ENCODE results near the gene MAP3K19. TPM values are rescaled to one million over a fixed set of nuclear protein-coding genes. Genes with fewer than 3 reads are reported as not detected.

Gene MAP3K19
- total and polyA plus RNA-seq, 10 of the 15 experiments (the other 5 are each of a cell fraction or from before 2014, with no cell fraction given) = 0.05 TPM; not detected in 9

DNA sequence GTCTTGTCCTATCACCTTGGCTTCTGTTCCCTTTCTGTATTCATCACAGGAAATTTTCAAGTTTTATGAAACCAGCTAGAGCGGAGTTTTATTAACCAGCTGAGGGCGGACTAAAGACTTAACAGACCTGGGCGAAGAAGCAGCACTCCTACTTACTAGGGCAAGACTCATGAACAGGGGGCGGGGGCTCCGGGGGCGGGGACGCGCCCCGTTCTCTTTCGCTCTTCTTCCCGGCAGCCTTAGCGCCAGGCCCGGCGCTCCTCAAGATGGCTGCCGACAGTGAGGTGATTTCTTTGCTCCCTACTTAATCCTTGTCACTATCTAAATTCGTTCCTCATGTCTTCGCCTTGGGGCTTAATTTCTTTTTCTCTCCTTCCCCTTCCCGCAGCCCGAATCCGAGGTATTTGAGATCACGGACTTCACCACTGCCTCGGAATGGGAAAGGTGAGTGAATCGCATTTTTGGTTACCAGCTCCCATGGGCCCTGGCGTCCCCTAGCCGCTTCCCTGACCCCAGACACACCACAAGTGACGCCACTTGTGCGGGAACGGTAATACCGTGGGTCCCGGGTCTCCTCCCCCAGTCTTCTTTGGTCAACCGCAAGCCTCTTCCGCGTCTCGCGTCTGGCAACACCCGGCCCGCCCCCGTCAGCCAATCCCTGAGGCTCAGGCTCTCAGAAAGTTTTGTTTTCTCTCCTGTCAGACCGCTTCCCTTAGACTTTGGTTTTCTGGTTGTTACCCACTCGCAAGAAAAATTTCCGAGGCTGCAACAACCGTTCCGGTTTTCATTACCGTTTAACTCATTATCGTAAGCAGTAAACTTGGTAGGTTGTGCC, 5.0 kb upstream of the MAP3K19 start, which contains the start of gene RAB3GAP1 (continued):
- TF ChIP-seq KLF5 (IDR thresholded peaks at IDR 0.05; ENCODE audit: partially characterized antibody) (peak; percentile 60), SP1 (IDR thresholded peaks at IDR 0.05; ENCODE audit: low read depth, low read length) (peak; percentile 36), FOXM1 (IDR thresholded peaks at IDR 0.05; ENCODE audit: low read depth, low read length) (no peak), ZBTB4 (CRISPR knock-in tag; IDR thresholded peaks at IDR 0.05) (no peak), E2F8 (IDR thresholded peaks at IDR 0.05; ENCODE audit: low read depth, partially characterized antibody) (peak; percentile 31), HDAC6 (IDR thresholded peaks at IDR 0.05; ENCODE audit: unreplicated experiment) (no peak), RAD51 (IDR thresholded peaks at IDR 0.05) (no peak), ZZZ3 (IDR thresholded peaks at IDR 0.05; ENCODE audit: control insufficient read depth, insufficient read length, low read depth) (no peak), JUND (IDR thresholded peaks at IDR 0.05; ENCODE audit: low read depth, low read length) (no peak), RUNX3 (IDR thresholded peaks at IDR 0.05; ENCODE audit: low read length) (peak; percentile 96), POLR2AphosphoS5 (IDR thresholded peaks at IDR 0.05; ENCODE audit: low read length) (peak; percentile 94), SREBF2 (IDR thresholded peaks at IDR 0.05; ENCODE audit: low read length) (no peak)
- TF ChIP-seq, protein P1, sequence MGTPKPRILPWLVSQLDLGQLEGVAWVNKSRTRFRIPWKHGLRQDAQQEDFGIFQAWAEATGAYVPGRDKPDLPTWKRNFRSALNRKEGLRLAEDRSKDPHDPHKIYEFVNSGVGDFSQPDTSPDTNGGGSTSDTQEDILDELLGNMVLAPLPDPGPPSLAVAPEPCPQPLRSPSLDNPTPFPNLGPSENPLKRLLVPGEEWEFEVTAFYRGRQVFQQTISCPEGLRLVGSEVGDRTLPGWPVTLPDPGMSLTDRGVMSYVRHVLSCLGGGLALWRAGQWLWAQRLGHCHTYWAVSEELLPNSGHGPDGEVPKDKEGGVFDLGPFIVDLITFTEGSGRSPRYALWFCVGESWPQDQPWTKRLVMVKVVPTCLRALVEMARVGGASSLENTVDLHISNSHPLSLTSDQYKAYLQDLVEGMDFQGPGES (IDR thresholded peaks at IDR 0.05) = no peak
- TF ChIP-seq, protein P2, sequence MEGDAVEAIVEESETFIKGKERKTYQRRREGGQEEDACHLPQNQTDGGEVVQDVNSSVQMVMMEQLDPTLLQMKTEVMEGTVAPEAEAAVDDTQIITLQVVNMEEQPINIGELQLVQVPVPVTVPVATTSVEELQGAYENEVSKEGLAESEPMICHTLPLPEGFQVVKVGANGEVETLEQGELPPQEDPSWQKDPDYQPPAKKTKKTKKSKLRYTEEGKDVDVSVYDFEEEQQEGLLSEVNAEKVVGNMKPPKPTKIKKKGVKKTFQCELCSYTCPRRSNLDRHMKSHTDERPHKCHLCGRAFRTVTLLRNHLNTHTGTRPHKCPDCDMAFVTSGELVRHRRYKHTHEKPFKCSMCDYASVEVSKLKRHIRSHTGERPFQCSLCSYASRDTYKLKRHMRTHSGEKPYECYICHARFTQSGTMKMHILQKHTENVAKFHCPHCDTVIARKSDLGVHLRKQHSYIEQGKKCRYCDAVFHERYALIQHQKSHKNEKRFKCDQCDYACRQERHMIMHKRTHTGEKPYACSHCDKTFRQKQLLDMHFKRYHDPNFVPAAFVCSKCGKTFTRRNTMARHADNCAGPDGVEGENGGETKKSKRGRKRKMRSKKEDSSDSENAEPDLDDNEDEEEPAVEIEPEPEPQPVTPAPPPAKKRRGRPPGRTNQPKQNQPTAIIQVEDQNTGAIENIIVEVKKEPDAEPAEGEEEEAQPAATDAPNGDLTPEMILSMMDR (IDR thresholded peaks at IDR 0.05 in 2 of 3, conservative IDR thresholded peaks at IDR 0.05 in 1 of 3; ENCODE audit: control insufficient read depth in 2 of 3, extremely low read depth in 1 of 3, insufficient read depth in 1 of 3, low read depth in 3 of 3, low read length in 3 of 3) = no peak
- TF ChIP-seq, protein P3, sequence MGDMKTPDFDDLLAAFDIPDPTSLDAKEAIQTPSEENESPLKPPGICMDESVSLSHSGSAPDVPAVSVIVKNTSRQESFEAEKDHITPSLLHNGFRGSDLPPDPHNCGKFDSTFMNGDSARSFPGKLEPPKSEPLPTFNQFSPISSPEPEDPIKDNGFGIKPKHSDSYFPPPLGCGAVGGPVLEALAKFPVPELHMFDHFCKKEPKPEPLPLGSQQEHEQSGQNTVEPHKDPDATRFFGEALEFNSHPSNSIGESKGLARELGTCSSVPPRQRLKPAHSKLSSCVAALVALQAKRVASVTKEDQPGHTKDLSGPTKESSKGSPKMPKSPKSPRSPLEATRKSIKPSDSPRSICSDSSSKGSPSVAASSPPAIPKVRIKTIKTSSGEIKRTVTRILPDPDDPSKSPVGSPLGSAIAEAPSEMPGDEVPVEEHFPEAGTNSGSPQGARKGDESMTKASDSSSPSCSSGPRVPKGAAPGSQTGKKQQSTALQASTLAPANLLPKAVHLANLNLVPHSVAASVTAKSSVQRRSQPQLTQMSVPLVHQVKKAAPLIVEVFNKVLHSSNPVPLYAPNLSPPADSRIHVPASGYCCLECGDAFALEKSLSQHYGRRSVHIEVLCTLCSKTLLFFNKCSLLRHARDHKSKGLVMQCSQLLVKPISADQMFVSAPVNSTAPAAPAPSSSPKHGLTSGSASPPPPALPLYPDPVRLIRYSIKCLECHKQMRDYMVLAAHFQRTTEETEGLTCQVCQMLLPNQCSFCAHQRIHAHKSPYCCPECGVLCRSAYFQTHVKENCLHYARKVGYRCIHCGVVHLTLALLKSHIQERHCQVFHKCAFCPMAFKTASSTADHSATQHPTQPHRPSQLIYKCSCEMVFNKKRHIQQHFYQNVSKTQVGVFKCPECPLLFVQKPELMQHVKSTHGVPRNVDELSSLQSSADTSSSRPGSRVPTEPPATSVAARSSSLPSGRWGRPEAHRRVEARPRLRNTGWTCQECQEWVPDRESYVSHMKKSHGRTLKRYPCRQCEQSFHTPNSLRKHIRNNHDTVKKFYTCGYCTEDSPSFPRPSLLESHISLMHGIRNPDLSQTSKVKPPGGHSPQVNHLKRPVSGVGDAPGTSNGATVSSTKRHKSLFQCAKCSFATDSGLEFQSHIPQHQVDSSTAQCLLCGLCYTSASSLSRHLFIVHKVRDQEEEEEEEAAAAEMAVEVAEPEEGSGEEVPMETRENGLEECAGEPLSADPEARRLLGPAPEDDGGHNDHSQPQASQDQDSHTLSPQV (IDR thresholded peaks at IDR 0.05) = no peak

Measured in GM12878 (cell line).